K562 (cell line): ENCODE results near the gene NDUFAF8. TPM values are rescaled to one million over a fixed set of nuclear protein-coding genes. Genes with fewer than 3 reads are reported as not detected.

Source experiments
- ATAC-seq: fragments of 200-7000 bp; cut with Tn5 transposase; 3 replicates; pipeline ENCODE4 v1.9.1; 2020; ENCODE audit warnings: moderate library complexity
- Bru-seq: library from RNA; stranded (reverse); fragments of 400-500 nt; gene quantifications from one replicate; lab custom pipeline; 2021; lab: Mats Ljungman, UMichigan
- BruChase-seq, 2 experiments: library from RNA; stranded (reverse); fragments of 400-500 nt; gene quantifications; one replicate each; lab custom pipeline; 2021; lab: Mats Ljungman, UMichigan
- BruUV-seq: library from RNA; stranded (reverse); fragments of 400-500 nt; replicated peaks from 2 replicates; lab custom pipeline; 2021; lab: Mats Ljungman, UMichigan
- CTCF ChIA-PET: fragments of 300-600 bp; formaldehyde crosslinking; extraction: SDS; loops from one replicate; lab custom pipeline; 2021; ENCODE audit warnings: low intra/inter-chr PET ratio; lab: Yijun Ruan, JAX
- POLR2A ChIA-PET: fragments of 300-600, 350-650 bp; sonication (Branson Sonifier 250); formaldehyde crosslinking; extraction: SDS; loops from one replicate; lab custom pipeline; 2021; ENCODE audit warnings: antibody characterized with exemption, inconsistent platforms; lab: Yijun Ruan, JAX
- DNase-seq, 4 experiments: peaks; one replicate each; pipeline versions ENCODE4 v3.0.0 to v3.0.0-alpha.2; 2011 to 2018; ENCODE audit warnings: low spot score in 3 of 4, mixed read lengths in 3 of 4; ENCODE audit errors: extremely low read depth in 1 of 4
- FAIRE-seq: peaks from 2 replicates; lab custom pipeline; 2011; peaks lifted over from hg19 to GRCh38; lab: Jason Lieb, UNC
- H2AFZ ChIP-seq: 2 replicates; pipeline ENCODE4 v1.6.0; 2011; ENCODE audit warnings: low read depth, low read length, control low read depth, inconsistent platforms
- H3K27ac ChIP-seq: fragments of 200-600 bp; 3 replicates; pipeline ENCODE4 v1.8.0; 2011; ENCODE audit warnings: low read depth, mild to moderate bottlenecking, control low read depth, inconsistent platforms, low read length, moderate library complexity, mixed read lengths; ENCODE audit errors: extremely low read depth
- H3K27me3 ChIP-seq, 2 experiments: fragments of 300-600 bp in 1 of 2; 2 replicates in 1 of 2; 3 replicates in 1 of 2; pipeline versions ENCODE4 v1.6.0 to v1.8.0; 2011; ENCODE audit warnings: inconsistent platforms in 2 of 2, low read length in 2 of 2, mild to moderate bottlenecking in 1 of 2, mixed read lengths in 1 of 2, moderate library complexity in 1 of 2; ENCODE audit not compliant: control insufficient read depth in 2 of 2, insufficient read depth in 2 of 2
- H3K36me3 ChIP-seq: fragments of 300-600 bp; 3 replicates; pipeline ENCODE4 v1.8.0; 2011; ENCODE audit warnings: mild to moderate bottlenecking, low read length, inconsistent platforms; ENCODE audit not compliant: control insufficient read depth, insufficient read depth
- H3K4me1 ChIP-seq, 2 experiments: fragments of 200-600 bp in 1 of 2; replicated peaks in 1 of 2; 2 replicates in 1 of 2; 3 replicates in 1 of 2; pipeline versions ENCODE4 v1.5.1 to v1.8.0; 2011; ENCODE audit warnings: inconsistent platforms in 2 of 2, low read length in 2 of 2, mild to moderate bottlenecking in 1 of 2, mixed read lengths in 1 of 2, moderate library complexity in 1 of 2; ENCODE audit not compliant: control insufficient read depth in 2 of 2, insufficient read depth in 2 of 2
- H3K4me2 ChIP-seq: 2 replicates; pipeline ENCODE4 v1.6.1; 2011; ENCODE audit warnings: low read length, control low read depth, inconsistent platforms, mixed read lengths; ENCODE audit not compliant: insufficient read depth
- H3K4me3 ChIP-seq: fragments of 200-600 bp; sonication (generic), shearing (Covaris generic); 2 replicates; pipeline ENCODE4 v1.5.1; 2016; ENCODE audit warnings: control low read depth, inconsistent platforms
- H3K79me2 ChIP-seq: fragments of 200-600 bp; 3 replicates; pipeline ENCODE4 v1.8.0; 2011; ENCODE audit warnings: low read length, inconsistent platforms; ENCODE audit not compliant: control insufficient read depth, insufficient read depth
- H3K9ac ChIP-seq, 2 experiments: 2 replicates each; pipeline versions ENCODE4 v1.6.0 to v1.6.1; 2011; ENCODE audit warnings: low read depth in 2 of 2, low read length in 2 of 2, control low read depth in 1 of 2, inconsistent platforms in 1 of 2, mild to moderate bottlenecking in 1 of 2, mixed read lengths in 1 of 2; ENCODE audit not compliant: insufficient read depth in 1 of 2
- H3K9me1 ChIP-seq: one replicate; pipeline ENCODE4 v1.6.0; 2011; ENCODE audit warnings: inconsistent platforms, mild to moderate bottlenecking, low read length, moderate library complexity; ENCODE audit not compliant: control insufficient read depth, insufficient read depth
- H3K9me3 ChIP-seq: replicated peaks from 2 replicates; pipeline ENCODE4 v1.5.1; 2011; ENCODE audit warnings: low read depth, low read length, inconsistent platforms; ENCODE audit not compliant: control insufficient read depth, insufficient read depth
- H4K20me1 ChIP-seq: replicated peaks from 2 replicates; pipeline ENCODE4 v1.6.1; 2011; ENCODE audit warnings: low read length, inconsistent platforms, mixed read lengths; ENCODE audit not compliant: control insufficient read depth, insufficient read depth
- ADNP ChIP-seq: fragments of 200-800 bp; sonication (Bioruptor generic); IDR thresholded peaks from 2 replicates; pipeline ENCODE4 v1.6.1; 2016; ENCODE audit warnings: missing genetic modification characterization, missing compliant biosample characterization
- CCNT2 ChIP-seq: IDR thresholded peaks from 2 replicates; pipeline ENCODE4 v1.6.1; 2011; ENCODE audit warnings: borderline replicate concordance, low read depth, mild to moderate bottlenecking, moderate library complexity, mixed read lengths, low read length; ENCODE audit not compliant: insufficient read length; ENCODE audit errors: extremely low read depth
- IRF2 ChIP-seq: sonication (generic); formaldehyde crosslinking; IDR thresholded peaks from 2 replicates; pipeline ENCODE4 v1.8.1; 2022; ENCODE audit warnings: mild to moderate bottlenecking, missing genetic modification reagents
- JUNB ChIP-seq: fragments of 450-650 bp; formaldehyde crosslinking; conservative IDR thresholded peaks from 2 replicates; pipeline ENCODE4 v1.4.0; 2020; ENCODE audit warnings: mild to moderate bottlenecking
- NR2C2 ChIP-seq, 2 experiments: fragments of 200-800 bp in 1 of 2; sonication (Bioruptor generic) in 1 of 2; sonication (generic) in 1 of 2; formaldehyde crosslinking in 1 of 2; IDR thresholded peaks; 2 replicates each; pipeline versions ENCODE4 v1.6.1 to v1.8.0; 2016 to 2022; ENCODE audit warnings: mild to moderate bottlenecking in 1 of 2, missing compliant biosample characterization in 1 of 2, missing genetic modification characterization in 1 of 2, missing genetic modification reagents in 1 of 2
- PHF8 ChIP-seq: fragments of 200-600 bp; sonication (generic); IDR thresholded peaks from 2 replicates; pipeline ENCODE4 v1.6.1; 2012; ENCODE audit warnings: mixed run types, mild to moderate bottlenecking, inconsistent platforms, low read length, moderate library complexity, borderline replicate concordance
- RBM34 ChIP-seq: fragments of 200-400 bp; formaldehyde crosslinking; IDR thresholded peaks from 2 replicates; pipeline ENCODE4 v1.6.1; 2018; ENCODE audit warnings: low read length, borderline replicate concordance; ENCODE audit not compliant: insufficient read depth
- SPI1 ChIP-seq: IDR thresholded peaks from 2 replicates; pipeline ENCODE4 v1.6.1; 2011; ENCODE audit warnings: low read depth, low read length, control low read depth, borderline replicate concordance
- SRSF3 ChIP-seq: fragments of 200-400 bp; formaldehyde crosslinking; IDR thresholded peaks from 2 replicates; pipeline ENCODE4 v1.6.1; 2016; ENCODE audit warnings: mild to moderate bottlenecking, low read length, moderate library complexity; ENCODE audit not compliant: insufficient read depth
- WGBS: fragments of 100-300 bp; shearing (Covaris generic); methylation state at CpG from one replicate; pipeline ENCODE4 v1.1.6; 2016; ENCODE audit warnings: low coverage, mixed read lengths; ENCODE audit not compliant: insufficient coverage; ENCODE audit errors: missing lambda C conversion rate; 5-methylcytosine and 5-hydroxymethylcytosine counted together
- in situ Hi-C: fragments of 300-500 bp; cut with MboI; formaldehyde crosslinking; loops from 4 replicates; pipeline ENCODE4 v1.15.0; 2018; ENCODE audit warnings: inconsistent platforms, mixed read lengths
- intact Hi-C: fragments of 100-400 bp; cut with micrococcal nuclease; formaldehyde crosslinking; loops from 2 replicates; pipeline ENCODE4 v1.14.2; 2022
- long read RNA-seq, 3 experiments: library from polyadenylated mRNA in 2 of 3; library from RNA in 1 of 3; unstranded in 2 of 3; stranded (forward) in 1 of 3; transcript quantifications; one replicate each; pipeline ENCODE4 v2.0.0, GENCODE V29; 2019 to 2022
- polyA minus RNA-seq, 3 experiments: library from RNA; depleted of rRNA, polyadenylated mRNA; stranded (reverse); fragments of >200 nt; gene quantifications; 2 replicates each; pipeline ENCODE4 v1.2.3, GENCODE V29; 2011
- polyA plus RNA-seq, 8 experiments: library from polyadenylated mRNA; depleted of rRNA in 4 of 8; stranded (reverse) in 5 of 8; unstranded in 3 of 8; fragments of >200 nt; fragmentation: Nextera tagmentation in 2 of 8; fragmentation: Illumina TruSeq in 1 of 8; extraction: Ambion mirVana in 2 of 8; extraction: Trizol in 1 of 8; gene quantifications; 2 replicates each; pipeline versions ENCODE4 v1.2.1 to v1.2.3, GENCODE V29; 2011 to 2014; ENCODE audit warnings: inconsistent platforms in 1 of 8, missing spikeins in 1 of 8
- total RNA-seq, 7 experiments: library from RNA; depleted of rRNA in 6 of 7; stranded (reverse); fragments of >200 nt in 6 of 7; fragmentation: Illumina TruSeq in 2 of 7; extraction: Trizol in 2 of 7; gene quantifications; 2 replicates each; pipeline versions ENCODE4 v1.2.1 to v1.2.3, GENCODE V29; 2011 to 2021; ENCODE audit warnings: low replicate concordance in 1 of 7
- TF ChIP-seq, protein P1 (sequence below): fragments of 250-450 bp; sonication (Bioruptor Pico); IDR thresholded peaks from 2 replicates; pipeline ENCODE4 v1.4.0; 2020; ENCODE audit warnings: mild to moderate bottlenecking, moderate library complexity
- TF ChIP-seq, protein P2 (sequence below): sonication (generic); formaldehyde crosslinking; IDR thresholded peaks from 2 replicates; pipeline ENCODE4 v1.9.0; 2022; ENCODE audit warnings: mild to moderate bottlenecking, missing genetic modification reagents

Gene NDUFAF8, protein sequence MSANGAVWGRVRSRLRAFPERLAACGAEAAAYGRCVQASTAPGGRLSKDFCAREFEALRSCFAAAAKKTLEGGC
- 68.1 and 75.3 TPM in 2 replicates for total RNA-seq (2011; cell fraction: chromatin; rRNA removed; ENCODE audit: low replicate concordance)
- total RNA-seq (2011; cell fraction: nucleolus; rRNA removed): 29.2 and 40.8 TPM in 2 replicates
- 60.6 and 70.4 TPM in 2 replicates for total RNA-seq (2011; cell fraction: nucleoplasm; rRNA removed)
- total RNA-seq (2014; rRNA removed) (107 and 136 TPM in 2 replicates), total RNA-seq (2014; rRNA removed; fragmentation: Illumina TruSeq; extraction: Trizol) (102 and 107 TPM in 2 replicates), total RNA-seq (2015; rRNA removed; fragmentation: Illumina TruSeq; extraction: Trizol) (84.5 and 90.0 TPM in 2 replicates), total RNA-seq (2021) (83.7 and 87.1 TPM in 2 replicates), polyA plus RNA-seq (2011; rRNA removed) (88.8 and 116 TPM in 2 replicates), polyA plus RNA-seq (2014; fragmentation: Illumina TruSeq; extraction: Trizol) (33.5 and 44.1 TPM in 2 replicates), polyA plus RNA-seq (2014; fragmentation: Nextera tagmentation; extraction: Ambion mirVana) (10 to 100 TPM; 13.5 to 17.4 TPM), polyA plus RNA-seq (2014; rRNA removed) (138 and 144 TPM in 2 replicates), polyA minus RNA-seq (2011; rRNA and poly(A)+ RNA removed) (36.1 and 37.7 TPM in 2 replicates), Bru-seq, nascent RNA (percentile 91 among the genes with signal in this experiment), BruChase-seq, experiment 1, labeled RNA remaining after a 2-hour chase (percentile 76 among the genes with signal in this experiment), BruChase-seq, experiment 2, labeled RNA remaining after a 6-hour chase (percentile 73 among the genes with signal in this experiment)
- polyA plus RNA-seq (2011; cell fraction: cytosol; rRNA removed): 77.7 and 122 TPM in 2 replicates
- polyA plus RNA-seq (2011; cell fraction: nucleus; rRNA removed): 40.8 and 50.9 TPM in 2 replicates
- polyA plus RNA-seq (2012): 37.9 and 163 TPM in 2 replicates
- 4.4 and 14.6 TPM in 2 replicates for polyA minus RNA-seq (2011; cell fraction: cytosol; rRNA and poly(A)+ RNA removed)
- 11.4 and 14.2 TPM in 2 replicates for polyA minus RNA-seq (2011; cell fraction: nucleus; rRNA and poly(A)+ RNA removed)
- long read RNA-seq, experiment 1, transcript NDUFAF8-201 (3 exons, 615 nt): major isoform, 90 of 114 reads
- long read RNA-seq, experiment 1, partial matches to known transcripts: 18 of 114 reads
- long read RNA-seq, experiment 1, other reads (novel, unspliced or antisense): 3 of 114 reads
- long read RNA-seq, experiment 2, transcript NDUFAF8-201 (3 exons, 615 nt): major isoform, 117 of 134 reads
- long read RNA-seq, experiment 2, partial matches to known transcripts: 8 of 134 reads
- long read RNA-seq, experiment 2, other reads (novel, unspliced or antisense): 6 of 134 reads
- long read RNA-seq, experiment 3, transcript NDUFAF8-201 (3 exons, 615 nt): major isoform, 53 of 59 reads
- long read RNA-seq, experiment 3, partial matches to known transcripts: 2 of 59 reads
- long read RNA-seq, experiment 3, other reads (novel, unspliced or antisense): 1 of 59 reads

DNA sequence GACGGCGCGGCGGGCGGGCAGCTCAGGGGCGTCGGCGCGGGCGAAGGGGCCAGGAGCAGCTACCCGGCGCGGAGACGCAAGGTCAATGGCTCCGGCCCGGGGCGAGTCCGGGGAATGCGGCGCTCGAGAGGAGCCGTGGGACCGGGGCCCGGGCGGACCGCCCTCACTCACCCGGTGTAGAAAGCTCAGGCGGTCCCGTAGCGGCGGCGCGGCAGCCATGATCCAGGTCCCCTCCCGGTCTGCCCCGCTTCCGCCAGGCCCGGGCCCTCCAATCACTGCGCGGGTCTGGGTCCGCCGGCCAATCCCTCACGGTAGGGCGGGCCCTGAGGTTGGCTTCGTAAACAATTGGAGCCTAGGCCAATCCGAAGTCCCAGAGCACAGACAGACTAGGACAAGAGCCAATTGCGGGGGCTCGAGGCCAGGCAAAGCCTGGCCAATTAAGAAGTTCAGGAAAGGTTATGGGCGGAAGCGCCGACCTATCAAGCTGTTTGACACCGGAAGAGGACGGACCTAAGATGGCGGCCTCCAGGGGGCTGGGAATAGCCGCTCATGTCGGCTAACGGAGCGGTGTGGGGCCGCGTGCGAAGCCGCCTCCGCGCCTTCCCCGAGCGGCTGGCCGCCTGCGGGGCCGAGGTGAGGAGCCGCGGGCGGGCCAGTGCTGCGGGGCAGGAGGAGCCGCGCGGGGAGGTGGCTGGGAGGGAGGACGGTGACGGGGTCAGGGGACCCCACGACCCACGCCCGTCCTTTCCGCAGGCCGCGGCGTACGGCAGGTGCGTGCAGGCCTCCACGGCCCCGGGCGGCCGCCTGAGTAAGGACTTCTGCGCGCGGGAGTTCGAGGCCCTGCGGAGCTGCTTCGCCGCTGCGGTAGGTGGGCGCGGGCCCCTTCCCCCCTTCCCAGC is at the start of gene NDUFAF8, which contains the start of gene TEPSIN:
Gene NDUFAF8 (plus strand): TSS at position 504 of the 899 bp plus-strand sequence. CDS start 46 bp downstream, at position 550.
Gene TEPSIN (minus strand): TSS at position 241 of the 899 bp plus-strand sequence. CDS start 22 bp downstream, at position 219.
- FAIRE-seq (peak; percentile 100), DNase-seq (peak; percentile 97 to 100 (median 98)), ATAC-seq (peak; percentile 97)
- H3K27ac ChIP-seq: peak within 1 kb of the TSS; percentile 82
- H2AFZ ChIP-seq: peak within 1 kb of the TSS; percentile 86
- peaks cover 34% of the 10 kb centered on the region for H3K79me2 ChIP-seq
- no TSS peak for BruUV-seq
- no peaks in the 10 kb centered on the region for H3K9me3 ChIP-seq
- H3K27me3 ChIP-seq: no peaks in the 10 kb centered on the region
- H3K9ac ChIP-seq: peak within 1 kb of the TSS; percentile 85 to 99
- under 1% methylated on average over 87 of the region's 100 CpGs for WGBS
- H3K36me3 ChIP-seq: peaks cover 15% of the 10 kb centered on the region; the same call in 1 of the 3 replicates
- peaks cover 27% of the 10 kb centered on the region for H4K20me1 ChIP-seq
- intact Hi-C loops (loop anchor here (10.0 kb wide), 1 partner anchor 224 kb away; no protein-coding TSS in a partner anchor), in situ Hi-C loops (loop anchor here (25.0 kb wide), 1 partner anchor 102 kb away; no protein-coding TSS in a partner anchor)
- CTCF ChIA-PET: interaction anchor here (0.6 kb wide), 2 partner anchors 12 to 282 kb away, joined by 3 to 4 read pairs; no protein-coding TSS in a partner anchor
- H3K4me3 ChIP-seq: peak within 1 kb of the TSS; percentile 82
- POLR2A ChIA-PET: interaction anchor here (0.7 to 1.5 kb wide), 13 partner anchors 9 to 939 kb away, joined by 3 to 6 read pairs (median 4); partner anchors contain the start of gene CEP131
- peaks cover 28 to 89% of the 10 kb centered on the region in 2 experiments for H3K4me1 ChIP-seq
- peak within 1 kb of the TSS; percentile 89 for H3K4me2 ChIP-seq
- H3K9me1 ChIP-seq: peaks cover 9% of the 10 kb centered on the region
- TF ChIP-seq IRF2 (CRISPR knock-in tag) (0 out of 2 replicates have a peak, but pooled peaks have one; percentile 32), PHF8 (peak; percentile 81; the same call in 1 of the 2 replicates), ADNP (tag) (no peak), RBM34 (no peak), CCNT2 (peak; percentile 48), JUNB (CRISPR knock-in tag) (no peak), SPI1 (0 out of 2 replicates have a peak, but pooled peaks have one; percentile 1), SRSF3 (no peak), NR2C2 (CRISPR knock-in tag; IDR thresholded peaks at IDR 0.05) (no peak), NR2C2 (tag; IDR thresholded peaks at IDR 0.05) (peak; percentile 98)
- TF ChIP-seq, protein P1, sequence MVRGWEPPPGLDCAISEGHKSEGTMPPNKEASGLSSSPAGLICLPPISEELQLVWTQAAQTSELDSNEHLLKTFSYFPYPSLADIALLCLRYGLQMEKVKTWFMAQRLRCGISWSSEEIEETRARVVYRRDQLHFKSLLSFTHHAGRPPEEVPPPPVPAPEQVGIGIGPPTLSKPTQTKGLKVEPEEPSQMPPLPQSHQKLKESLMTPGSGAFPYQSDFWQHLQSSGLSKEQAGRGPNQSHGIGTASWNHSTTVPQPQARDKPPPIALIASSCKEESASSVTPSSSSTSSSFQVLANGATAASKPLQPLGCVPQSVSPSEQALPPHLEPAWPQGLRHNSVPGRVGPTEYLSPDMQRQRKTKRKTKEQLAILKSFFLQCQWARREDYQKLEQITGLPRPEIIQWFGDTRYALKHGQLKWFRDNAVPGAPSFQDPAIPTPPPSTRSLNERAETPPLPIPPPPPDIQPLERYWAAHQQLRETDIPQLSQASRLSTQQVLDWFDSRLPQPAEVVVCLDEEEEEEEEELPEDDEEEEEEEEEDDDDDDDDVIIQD (CRISPR knock-in tag): 0 out of 2 replicates have a peak, but pooled peaks have one; percentile 28
- TF ChIP-seq, protein P2, sequence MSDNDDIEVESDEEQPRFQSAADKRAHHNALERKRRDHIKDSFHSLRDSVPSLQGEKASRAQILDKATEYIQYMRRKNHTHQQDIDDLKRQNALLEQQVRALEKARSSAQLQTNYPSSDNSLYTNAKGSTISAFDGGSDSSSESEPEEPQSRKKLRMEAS (CRISPR knock-in tag): no peak; the same call in 1 of the 2 replicates
